ENCODE measurements around the gene POLR3GL.
"Not testable (repeated sequence)": the region's sequence is repeated elsewhere in the genome, so short reads cannot be mapped to it uniquely, and the experiment has no call there.

POLR3GL gene

GRCh38 chr1:146012703-146013558 is 48.4 kb downstream of the POLR3GL start:
- FAIRE-seq, result peak; percentile 13
- TF ChIP-seq SPI1 (IDR thresholded peaks at IDR 0.05; ENCODE audit: low read depth, low read length) (no peak), PAX5 (IDR thresholded peaks at IDR 0.05; ENCODE audit: insufficient read depth, low read length, severe bottlenecking) (no peak), TAF1 (IDR thresholded peaks at IDR 0.05; ENCODE audit: low read depth, low read length) (no peak), POU2F2 (IDR thresholded peaks at IDR 0.05; ENCODE audit: low read depth, low read length) (no peak), POLR2AphosphoS5 (IDR thresholded peaks at IDR 0.05; ENCODE audit: low read depth, low read length) (no peak), POLR2A (IDR thresholded peaks at IDR 0.05; ENCODE audit: low read depth, low read length) (no peak)
- DNase-seq (ENCODE audit: insufficient read length, low spot score), result no peak

GRCh38 chr1:146013559-146013922 is 49.1 kb downstream of the POLR3GL start:
- no peak for FAIRE-seq
- TF ChIP-seq SPI1 (IDR thresholded peaks at IDR 0.05; ENCODE audit: low read depth, low read length), result no peak
- no peak for DNase-seq (ENCODE audit: insufficient read length, low spot score)

- TF ChIP-seq POLR2A (IDR thresholded peaks at IDR 0.05; ENCODE audit: low read depth, low read length), result no peak
- TF ChIP-seq TAF1 (IDR thresholded peaks at IDR 0.05; ENCODE audit: low read depth, low read length), result no peak
- DNase-seq (ENCODE audit: insufficient read length, low spot score) (no peak), FAIRE-seq (no peak)
These were observed 52.4 kb downstream of the POLR3GL start for GRCh38 chr1:146016891-146017290.

- DNase-seq (ENCODE audit: insufficient read length, low spot score), result no peak
- TF ChIP-seq PAX5 (IDR thresholded peaks at IDR 0.05; ENCODE audit: insufficient read depth, low read length, severe bottlenecking) (no peak), SPI1 (IDR thresholded peaks at IDR 0.05; ENCODE audit: low read depth, low read length) (no peak), POLR2AphosphoS5 (IDR thresholded peaks at IDR 0.05; ENCODE audit: low read depth, low read length) (no peak), POU2F2 (IDR thresholded peaks at IDR 0.05; ENCODE audit: low read depth, low read length) (no peak), TAF1 (IDR thresholded peaks at IDR 0.05; ENCODE audit: low read depth, low read length) (no peak), POLR2A (IDR thresholded peaks at IDR 0.05; ENCODE audit: low read depth, low read length) (no peak)
- FAIRE-seq, result no peak
These were observed 55.0 kb downstream of the POLR3GL start for GRCh38 chr1:146019231-146020057.

GRCh38 chr1:146020058-146021049 is 55.9 kb downstream of the POLR3GL start:
- DNase-seq (ENCODE audit: insufficient read length, low spot score), result no peak
- no peak for FAIRE-seq
- TF ChIP-seq POLR2A (IDR thresholded peaks at IDR 0.05; ENCODE audit: low read depth, low read length) (no peak), PAX5 (IDR thresholded peaks at IDR 0.05; ENCODE audit: insufficient read depth, low read length, severe bottlenecking) (no peak), POU2F2 (IDR thresholded peaks at IDR 0.05; ENCODE audit: low read depth, low read length) (no peak), TAF1 (IDR thresholded peaks at IDR 0.05; ENCODE audit: low read depth, low read length) (no peak), SPI1 (IDR thresholded peaks at IDR 0.05; ENCODE audit: low read depth, low read length) (no peak), POLR2AphosphoS5 (IDR thresholded peaks at IDR 0.05; ENCODE audit: low read depth, low read length) (no peak)

GRCh38 chr1:146021050-146021445 is 56.6 kb downstream of the POLR3GL start:
- DNase-seq (ENCODE audit: insufficient read length, low spot score), result no peak
- no peak for FAIRE-seq
- no peak for TF ChIP-seq SPI1 (IDR thresholded peaks at IDR 0.05; ENCODE audit: low read depth, low read length)
- TF ChIP-seq PAX5 (IDR thresholded peaks at IDR 0.05; ENCODE audit: insufficient read depth, low read length, severe bottlenecking), result no peak
- no peak for TF ChIP-seq POLR2A (IDR thresholded peaks at IDR 0.05; ENCODE audit: low read depth, low read length)
- TF ChIP-seq TAF1 (IDR thresholded peaks at IDR 0.05; ENCODE audit: low read depth, low read length), result no peak
- TF ChIP-seq POLR2AphosphoS5 (IDR thresholded peaks at IDR 0.05; ENCODE audit: low read depth, low read length), result no peak
- TF ChIP-seq POU2F2 (IDR thresholded peaks at IDR 0.05; ENCODE audit: low read depth, low read length), result no peak

- no peak for FAIRE-seq
- TF ChIP-seq PAX5 (IDR thresholded peaks at IDR 0.05; ENCODE audit: insufficient read depth, low read length, severe bottlenecking), result no peak
- no peak for TF ChIP-seq SPI1 (IDR thresholded peaks at IDR 0.05; ENCODE audit: low read depth, low read length)
- no peak for TF ChIP-seq POLR2A (IDR thresholded peaks at IDR 0.05; ENCODE audit: low read depth, low read length)
- TF ChIP-seq POLR2AphosphoS5 (IDR thresholded peaks at IDR 0.05; ENCODE audit: low read depth, low read length), result no peak
- no peak for TF ChIP-seq POU2F2 (IDR thresholded peaks at IDR 0.05; ENCODE audit: low read depth, low read length)
- no peak for TF ChIP-seq TAF1 (IDR thresholded peaks at IDR 0.05; ENCODE audit: low read depth, low read length)
These were observed 57.3 kb downstream of the POLR3GL start, which contains the start of gene HJV for GRCh38 chr1:146021622-146022402. HJV (minus strand) TSS chr1:146021735; CDS start chr1:146020231, 1,504 bp downstream.

GRCh38 chr1:146022403-146023127 is 58.1 kb downstream of the POLR3GL start:
- no peak for FAIRE-seq
- DNase-seq (ENCODE audit: insufficient read length, low spot score), result no peak
- TF ChIP-seq TAF1 (IDR thresholded peaks at IDR 0.05; ENCODE audit: low read depth, low read length), result no peak
- TF ChIP-seq SPI1 (IDR thresholded peaks at IDR 0.05; ENCODE audit: low read depth, low read length), result no peak
- no peak for TF ChIP-seq PAX5 (IDR thresholded peaks at IDR 0.05; ENCODE audit: insufficient read depth, low read length, severe bottlenecking)
- TF ChIP-seq POLR2AphosphoS5 (IDR thresholded peaks at IDR 0.05; ENCODE audit: low read depth, low read length), result no peak
- no peak for TF ChIP-seq POU2F2 (IDR thresholded peaks at IDR 0.05; ENCODE audit: low read depth, low read length)
- no peak for TF ChIP-seq POLR2A (IDR thresholded peaks at IDR 0.05; ENCODE audit: low read depth, low read length)

More at GRCh38 chr1:146021622-146022402, 57.3 kb downstream of the POLR3GL start, which contains the start of gene HJV:
- DNase-seq (ENCODE audit: insufficient read length, low spot score), result no peak

- DNase-seq (ENCODE audit: insufficient read length, low spot score); FAIRE-seq: not testable (repeated sequence)
These were observed 61.5 kb downstream of the POLR3GL start for GRCh38 chr1:146025787-146026495.

GRCh38 chr1:146026650-146027049 is 62.2 kb downstream of the POLR3GL start:
- not testable (repeated sequence) for FAIRE-seq; DNase-seq (ENCODE audit: insufficient read length, low spot score)

Measured in GM12891 (cell line).